ENCODE results near the gene SF3A2.

SF3A2 gene

DNA sequence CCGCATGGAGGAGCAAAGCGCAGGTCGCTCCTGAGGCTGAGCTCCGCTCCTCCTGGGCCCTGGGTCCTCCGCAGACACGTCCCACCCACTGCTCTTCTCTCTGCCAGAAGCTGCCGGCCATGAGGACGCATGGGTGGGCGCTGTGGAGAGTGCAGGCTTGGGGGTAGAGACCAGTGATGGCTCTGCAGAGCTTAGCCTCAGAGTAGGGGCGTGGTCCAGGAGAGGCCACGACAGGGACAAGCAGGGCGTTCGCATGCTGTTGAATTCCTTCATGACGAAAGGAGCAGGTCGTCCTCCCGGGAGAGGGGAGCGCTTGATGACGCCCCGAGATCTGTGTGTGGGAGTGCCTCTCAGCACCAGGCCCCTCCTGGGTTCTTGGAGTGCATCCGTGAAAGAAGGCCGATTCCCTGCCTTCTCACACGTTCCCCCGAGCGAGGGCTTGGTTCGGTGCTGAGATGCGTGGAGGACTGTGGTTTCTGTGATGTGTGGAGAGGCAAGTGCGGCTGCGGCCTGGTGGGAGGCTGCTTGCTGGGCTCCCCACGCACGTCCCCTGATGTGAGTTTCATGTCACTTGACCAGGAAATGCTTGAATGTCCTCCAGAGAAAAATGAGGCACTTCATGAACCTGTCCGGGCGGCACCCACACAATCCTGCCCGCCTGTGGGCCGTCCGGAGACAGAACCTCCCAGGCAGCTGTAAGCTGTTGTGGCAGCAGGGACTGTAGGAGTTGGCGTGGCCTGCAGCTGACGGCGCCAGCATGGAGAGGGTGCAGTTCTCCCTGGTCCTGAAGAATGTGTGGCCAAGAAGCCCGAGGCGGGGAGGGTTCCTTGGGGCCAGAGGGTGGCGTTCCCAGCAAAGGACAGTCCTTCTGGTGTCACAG is 4.5 kb downstream of the SF3A2 start:
- no peak for DNase-seq (ENCODE audit: low spot score)

DNA sequence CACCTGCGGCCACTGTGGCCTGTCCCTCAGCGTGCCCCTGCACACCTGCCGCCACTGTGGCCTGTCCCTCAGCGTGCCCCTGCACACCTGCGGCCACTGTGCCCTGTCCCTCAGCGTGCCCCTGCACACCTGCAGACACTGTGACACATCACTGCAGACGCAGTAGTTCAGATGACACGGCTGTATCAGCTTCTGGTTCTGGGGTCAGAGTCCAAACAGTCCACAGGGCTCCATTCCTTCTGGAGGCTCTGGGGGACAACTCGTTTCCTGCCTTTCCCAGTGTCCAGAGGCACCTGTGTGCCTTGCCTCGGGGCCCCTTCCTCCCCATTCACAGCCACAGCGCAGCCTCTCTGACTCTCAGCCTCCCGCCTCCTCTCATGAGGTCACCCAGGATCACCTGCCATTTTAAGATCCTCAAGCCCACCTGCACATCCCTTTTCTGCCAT is 5.5 kb downstream of the SF3A2 start:
- no peak for DNase-seq (ENCODE audit: low spot score)

DNA sequence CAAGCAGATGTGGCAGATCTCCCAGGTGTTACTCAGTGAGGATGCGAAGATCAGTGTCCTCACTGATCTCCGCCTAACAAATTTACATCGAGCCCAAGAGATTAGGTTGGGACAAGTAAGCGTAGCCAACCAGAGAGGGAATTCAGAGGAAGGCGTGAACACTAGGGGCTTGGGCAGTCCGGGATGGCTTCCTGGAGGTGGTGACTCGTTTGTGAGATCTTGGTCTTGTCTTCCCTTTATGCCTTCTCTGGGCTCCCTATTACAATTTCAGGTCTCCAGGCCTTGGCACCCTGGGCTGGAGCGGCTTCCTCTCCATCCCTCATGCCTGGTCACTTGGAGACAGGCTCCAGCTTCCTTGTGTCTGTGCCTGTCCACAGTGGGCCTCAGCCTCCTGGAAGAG is 6.2 kb downstream of the SF3A2 start:
- DNase-seq (ENCODE audit: low spot score): no peak

DNA sequence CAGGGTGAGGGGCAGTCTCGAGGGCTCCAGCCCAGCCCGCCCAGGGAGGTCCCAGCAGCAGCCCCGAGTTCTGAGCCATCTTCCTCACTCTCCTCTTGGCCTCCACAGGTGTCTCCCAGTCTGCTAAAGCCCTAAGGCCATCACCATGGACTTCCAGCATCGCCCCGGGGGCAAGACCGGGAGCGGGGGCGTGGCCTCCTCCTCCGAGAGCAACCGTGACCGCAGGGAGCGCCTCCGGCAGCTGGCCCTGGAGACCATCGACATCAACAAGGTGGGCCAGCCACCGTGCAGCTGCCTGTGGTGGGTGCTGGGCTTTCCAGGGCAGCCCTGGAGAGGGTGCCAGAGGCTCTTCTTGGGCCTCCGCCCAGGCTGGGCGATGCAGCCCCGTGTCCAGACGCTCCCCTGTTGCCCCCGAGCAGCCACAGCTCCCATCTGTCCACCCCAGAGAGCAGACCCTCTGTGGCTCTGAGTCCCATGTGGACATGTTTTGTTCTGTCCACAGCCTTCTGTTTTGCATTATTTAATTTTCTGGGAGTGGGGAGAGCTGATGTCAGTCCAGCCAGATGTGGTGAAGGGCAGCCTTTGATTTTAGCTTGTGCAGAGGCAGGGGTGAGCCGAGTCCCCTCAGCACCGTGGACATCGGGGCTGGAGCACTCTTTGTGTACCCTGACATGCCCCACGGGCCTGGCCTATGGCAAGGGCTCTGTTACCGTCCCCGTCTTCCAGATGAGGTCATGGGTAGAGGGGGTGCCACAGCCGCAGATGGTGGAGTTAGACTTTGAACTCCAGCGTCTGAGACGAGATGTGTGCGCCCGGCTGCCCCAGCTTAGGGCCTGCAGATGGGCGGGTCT is 6.9 kb downstream of the SF3A2 start:
- no peak for DNase-seq (ENCODE audit: low spot score)

DNA sequence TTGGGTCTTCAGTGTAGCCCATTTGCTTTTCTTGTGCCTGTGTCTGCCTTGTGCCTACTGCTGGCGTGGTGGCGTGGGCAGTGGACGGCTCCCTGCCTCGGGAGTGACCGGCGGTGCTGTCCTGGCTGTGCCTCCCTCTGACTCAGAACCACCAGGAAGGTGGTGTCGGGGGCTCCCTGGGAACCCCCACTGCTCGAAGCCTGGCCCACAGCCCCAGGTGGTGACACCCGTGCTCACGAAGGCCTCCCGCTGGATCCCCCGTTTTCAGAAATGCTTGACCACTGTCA is 7.4 kb downstream of the SF3A2 start:
- no peak for DNase-seq (ENCODE audit: low spot score)

DNA sequence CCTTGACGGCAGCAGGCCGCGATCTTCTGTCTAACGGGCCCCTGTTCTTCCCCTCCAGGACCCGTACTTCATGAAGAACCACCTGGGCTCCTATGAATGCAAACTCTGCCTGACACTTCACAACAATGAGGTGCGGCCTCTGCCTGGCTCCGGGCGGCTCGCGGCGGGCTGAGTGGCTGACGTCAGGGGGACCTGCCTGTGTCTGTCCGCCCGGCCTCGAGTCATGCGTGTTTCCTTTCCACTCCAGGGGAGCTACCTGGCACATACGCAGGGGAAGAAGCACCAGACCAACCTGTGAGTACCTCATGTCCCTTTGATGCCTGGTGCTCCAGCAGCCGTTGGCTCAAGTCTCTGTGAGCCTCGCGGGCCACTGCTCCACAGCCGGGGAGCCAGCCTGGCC is 7.9 kb downstream of the SF3A2 start:
- DNase-seq (ENCODE audit: low spot score): no peak

DNA sequence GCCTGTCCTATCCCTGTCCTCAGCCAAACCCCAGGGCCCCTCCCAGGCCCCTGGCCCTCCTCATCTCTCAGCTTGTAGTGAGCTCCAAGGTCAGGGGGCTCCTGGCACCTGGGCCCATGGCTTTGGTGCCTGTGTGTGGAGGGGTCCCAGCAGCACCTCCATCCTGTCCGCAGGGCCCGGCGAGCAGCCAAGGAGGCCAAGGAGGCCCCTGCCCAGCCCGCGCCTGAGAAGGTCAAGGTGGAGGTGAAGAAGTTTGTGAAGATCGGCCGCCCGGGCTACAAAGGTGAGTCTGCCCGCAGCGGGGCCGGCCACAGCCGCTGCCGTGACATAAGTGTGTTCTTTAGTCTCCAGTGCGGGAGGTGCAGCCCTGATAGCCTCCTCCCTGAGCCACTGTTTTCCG is 8.6 kb downstream of the SF3A2 start:
- no peak for DNase-seq (ENCODE audit: low spot score)

DNA sequence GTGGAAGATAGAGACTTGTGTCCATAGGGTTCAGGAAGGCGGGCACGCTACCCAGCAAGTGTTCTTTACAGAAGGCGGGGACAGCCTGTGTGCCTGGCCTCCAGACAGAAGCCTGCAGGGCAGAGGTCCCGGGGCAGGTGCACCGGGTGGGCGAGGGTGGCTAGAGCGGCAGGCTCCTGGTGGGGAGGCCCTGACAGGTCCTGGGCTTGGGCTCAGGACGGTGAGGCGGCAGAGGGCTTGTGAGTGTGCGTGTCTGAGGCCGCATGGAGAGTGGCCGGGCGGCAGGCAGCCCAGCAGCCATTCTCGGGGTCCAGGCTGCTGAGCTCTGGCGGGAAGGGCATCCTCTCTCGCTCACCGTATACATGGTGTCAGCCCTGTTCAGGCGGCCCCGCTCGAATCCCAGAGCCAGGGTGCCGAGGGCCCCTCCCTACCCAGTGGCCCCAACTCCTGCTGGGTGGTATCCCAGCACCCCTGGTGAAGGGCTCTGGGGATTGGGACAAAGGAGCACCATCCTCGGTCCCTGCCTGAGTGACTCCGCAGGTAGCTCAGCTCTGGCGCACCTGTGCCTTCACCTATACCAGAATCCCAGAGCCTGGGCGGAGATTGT is 9.5 kb downstream of the SF3A2 start:
- DNase-seq (ENCODE audit: low spot score): no peak

DNA sequence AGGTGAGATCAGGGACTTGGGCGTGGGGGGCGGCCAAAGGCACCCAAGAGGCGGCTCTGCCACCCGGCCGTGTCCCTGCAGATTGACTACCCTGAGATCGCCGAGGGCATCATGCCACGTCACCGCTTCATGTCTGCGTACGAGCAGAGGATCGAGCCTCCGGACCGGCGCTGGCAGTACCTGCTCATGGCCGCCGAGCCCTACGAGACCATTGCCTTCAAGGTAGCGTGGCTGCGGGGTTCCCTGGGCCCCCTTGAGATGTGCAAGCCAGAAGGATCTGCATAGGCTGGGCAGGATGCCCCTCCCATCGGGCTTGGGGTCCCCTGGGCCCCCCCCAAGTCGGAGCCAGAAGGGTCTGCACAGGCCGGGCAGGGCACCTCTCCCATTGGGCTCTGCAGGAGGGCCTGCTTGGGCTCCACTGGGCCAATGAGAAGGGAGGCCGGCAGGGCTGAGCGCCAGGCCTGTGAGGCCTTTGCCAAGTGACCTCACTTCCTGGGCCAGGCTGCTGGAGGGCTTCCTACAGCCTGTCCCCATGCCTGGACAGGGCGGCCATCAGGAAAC is 10.3 kb downstream of the SF3A2 start:
- DNase-seq (ENCODE audit: low spot score): no peak

DNA sequence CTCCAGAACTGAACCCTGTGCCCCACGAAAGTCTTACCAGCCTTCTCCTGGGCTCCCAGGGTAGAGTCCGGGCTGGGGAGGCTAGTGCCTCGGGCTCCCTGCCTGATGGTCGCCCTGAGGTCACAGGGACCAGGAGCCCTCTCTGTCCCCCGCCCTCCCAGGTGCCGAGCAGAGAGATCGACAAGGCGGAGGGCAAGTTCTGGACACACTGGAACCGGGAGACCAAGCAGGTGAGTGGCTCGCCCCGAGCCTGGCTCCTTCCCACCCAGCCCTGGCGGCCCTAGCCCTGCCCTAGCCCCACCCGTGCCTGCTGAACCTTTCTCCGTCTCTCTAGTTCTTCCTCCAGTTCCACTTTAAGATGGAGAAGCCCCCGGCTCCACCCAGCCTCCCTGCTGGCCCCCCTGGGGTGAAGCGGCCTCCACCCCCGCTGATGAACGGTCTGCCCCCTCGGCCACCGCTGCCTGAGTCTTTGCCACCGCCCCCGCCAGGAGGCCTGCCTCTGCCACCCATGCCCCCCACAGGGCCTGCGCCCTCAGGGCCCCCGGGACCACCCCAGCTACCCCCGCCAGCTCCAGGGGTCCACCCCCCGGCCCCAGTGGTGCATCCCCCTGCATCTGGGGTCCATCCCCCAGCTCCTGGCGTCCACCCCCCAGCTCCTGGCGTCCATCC is 10.9 kb downstream of the SF3A2 start:
- DNase-seq (ENCODE audit: low spot score): no peak

DNA sequence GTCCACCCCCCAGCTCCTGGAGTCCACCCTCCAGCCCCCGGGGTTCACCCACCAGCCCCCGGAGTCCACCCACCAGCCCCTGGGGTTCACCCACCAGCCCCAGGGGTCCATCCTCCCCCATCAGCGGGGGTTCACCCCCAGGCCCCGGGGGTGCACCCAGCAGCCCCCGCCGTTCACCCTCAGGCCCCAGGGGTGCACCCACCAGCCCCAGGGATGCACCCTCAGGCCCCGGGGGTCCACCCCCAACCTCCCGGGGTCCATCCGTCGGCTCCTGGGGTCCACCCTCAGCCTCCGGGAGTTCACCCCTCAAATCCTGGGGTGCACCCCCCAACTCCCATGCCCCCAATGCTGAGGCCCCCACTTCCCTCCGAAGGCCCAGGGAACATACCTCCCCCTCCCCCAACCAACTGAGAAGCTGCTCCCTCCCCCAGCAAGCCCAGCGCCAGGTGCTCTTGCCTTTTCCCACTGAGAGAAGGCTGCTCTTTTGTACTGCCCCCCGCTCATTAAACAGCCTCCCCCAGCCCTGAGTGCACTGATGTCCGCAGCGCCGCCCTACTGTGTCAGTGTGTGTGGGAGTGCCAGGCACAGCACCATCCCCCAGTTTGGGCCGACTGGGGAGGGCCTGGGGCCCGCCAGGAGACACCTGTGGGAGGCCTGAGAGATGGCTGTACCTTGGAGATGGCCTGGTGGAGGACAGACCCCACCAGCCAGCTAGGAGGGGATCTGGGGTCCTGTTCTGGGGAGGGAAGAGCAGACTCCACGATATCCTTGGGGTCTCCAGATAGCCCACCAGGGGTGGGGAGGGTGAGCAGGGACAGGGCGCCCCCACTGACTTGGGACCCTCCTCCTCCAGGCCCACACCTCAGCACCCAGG is 11.7 kb downstream of the SF3A2 start:
- DNase-seq (ENCODE audit: low spot score): no peak

DNA sequence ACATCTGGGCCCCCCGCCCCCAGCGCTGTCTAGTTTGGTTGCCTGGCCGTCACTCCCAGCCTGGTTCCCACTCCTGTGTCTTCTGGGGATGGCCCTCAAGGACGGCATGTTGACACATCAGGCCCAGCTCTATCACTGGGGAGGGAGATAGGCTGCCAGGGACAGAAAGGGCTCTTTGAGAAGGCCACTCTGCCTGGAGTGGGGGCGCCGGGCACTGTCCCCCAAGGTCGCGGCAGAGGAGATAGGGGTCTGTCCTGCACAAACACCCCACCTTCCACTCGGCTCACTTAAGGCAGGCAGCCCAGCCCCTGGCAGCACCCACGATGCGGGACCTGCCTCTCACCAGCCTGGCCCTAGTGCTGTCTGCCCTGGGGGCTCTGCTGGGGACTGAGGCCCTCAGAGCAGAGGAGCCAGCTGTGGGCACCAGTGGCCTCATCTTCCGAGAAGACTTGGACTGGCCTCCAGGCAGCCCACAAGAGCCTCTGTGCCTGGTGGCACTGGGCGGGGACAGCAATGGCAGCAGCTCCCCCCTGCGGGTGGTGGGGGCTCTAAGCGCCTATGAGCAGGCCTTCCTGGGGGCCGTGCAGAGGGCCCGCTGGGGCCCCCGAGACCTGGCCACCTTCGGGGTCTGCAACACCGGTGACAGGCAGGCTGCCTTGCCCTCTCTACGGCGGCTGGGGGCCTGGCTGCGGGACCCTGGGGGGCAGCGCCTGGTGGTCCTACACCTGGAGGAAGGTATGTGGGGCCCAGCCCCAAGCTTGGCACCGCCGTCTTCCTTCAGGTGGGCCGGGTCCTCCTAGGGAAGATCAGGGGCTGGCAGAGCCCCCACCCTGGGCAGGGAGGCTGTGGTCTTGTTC is 12.6 kb downstream of the SF3A2 start, which contains the start of gene AMH:
AMH (plus strand) TSS at position 314 of the 857 bp plus-strand sequence; CDS start at position 324, 10 bp downstream.
- DNase-seq (ENCODE audit: low spot score): no peak

DNA sequence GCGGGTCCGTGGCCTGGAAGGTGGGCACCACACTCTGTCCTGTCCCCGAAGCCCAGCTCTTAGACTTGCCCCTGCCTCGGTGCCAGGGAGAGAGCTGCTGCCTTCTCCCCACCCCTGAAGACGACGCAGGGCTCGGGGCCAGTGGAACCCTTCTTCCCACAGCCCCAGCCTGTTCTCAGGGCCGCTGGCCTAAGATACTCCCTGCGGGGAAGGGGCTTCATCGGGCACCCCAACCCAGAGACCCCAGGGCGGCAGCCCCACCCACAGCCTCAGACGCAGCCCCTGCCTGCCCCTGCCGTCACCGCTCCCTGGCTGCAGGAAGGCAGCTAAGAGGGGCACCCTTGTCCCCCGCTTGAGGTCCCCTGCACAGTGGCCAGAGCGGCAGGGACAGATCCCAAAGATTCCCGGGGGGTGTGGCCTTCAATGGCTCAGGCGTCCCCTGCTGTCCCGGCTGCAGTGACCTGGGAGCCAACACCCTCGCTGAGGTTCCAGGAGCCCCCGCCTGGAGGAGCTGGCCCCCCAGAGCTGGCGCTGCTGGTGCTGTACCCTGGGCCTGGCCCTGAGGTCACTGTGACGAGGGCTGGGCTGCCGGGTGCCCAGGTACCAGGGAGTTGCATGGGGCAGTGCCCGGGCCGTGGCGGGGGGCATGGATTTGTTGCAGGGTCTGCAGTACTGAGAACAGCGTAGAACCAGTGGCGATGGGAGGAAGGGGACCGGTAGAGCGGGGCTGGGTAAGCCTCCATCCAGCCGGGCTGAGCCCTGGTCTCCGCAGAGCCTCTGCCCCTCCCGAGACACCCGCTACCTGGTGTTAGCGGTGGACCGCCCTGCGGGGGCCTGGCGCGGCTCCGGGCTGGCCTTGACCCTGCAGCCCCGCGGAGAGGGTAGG is 13.5 kb downstream of the SF3A2 start:
- DNase-seq (ENCODE audit: low spot score): no peak

DNA sequence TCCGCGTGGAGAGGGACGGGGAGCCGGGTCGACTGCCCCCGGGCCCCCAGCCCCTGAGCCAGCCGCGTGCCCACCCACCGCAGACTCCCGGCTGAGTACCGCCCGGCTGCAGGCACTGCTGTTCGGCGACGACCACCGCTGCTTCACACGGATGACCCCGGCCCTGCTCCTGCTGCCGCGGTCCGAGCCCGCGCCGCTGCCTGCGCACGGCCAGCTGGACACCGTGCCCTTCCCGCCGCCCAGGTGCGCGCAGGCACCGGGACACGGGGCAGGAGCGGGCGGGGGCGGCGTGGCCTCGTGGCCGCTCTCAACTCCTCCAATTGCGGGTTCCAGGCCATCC is 14.1 kb downstream of the SF3A2 start:
- DNase-seq (ENCODE audit: low spot score): no peak

DNA sequence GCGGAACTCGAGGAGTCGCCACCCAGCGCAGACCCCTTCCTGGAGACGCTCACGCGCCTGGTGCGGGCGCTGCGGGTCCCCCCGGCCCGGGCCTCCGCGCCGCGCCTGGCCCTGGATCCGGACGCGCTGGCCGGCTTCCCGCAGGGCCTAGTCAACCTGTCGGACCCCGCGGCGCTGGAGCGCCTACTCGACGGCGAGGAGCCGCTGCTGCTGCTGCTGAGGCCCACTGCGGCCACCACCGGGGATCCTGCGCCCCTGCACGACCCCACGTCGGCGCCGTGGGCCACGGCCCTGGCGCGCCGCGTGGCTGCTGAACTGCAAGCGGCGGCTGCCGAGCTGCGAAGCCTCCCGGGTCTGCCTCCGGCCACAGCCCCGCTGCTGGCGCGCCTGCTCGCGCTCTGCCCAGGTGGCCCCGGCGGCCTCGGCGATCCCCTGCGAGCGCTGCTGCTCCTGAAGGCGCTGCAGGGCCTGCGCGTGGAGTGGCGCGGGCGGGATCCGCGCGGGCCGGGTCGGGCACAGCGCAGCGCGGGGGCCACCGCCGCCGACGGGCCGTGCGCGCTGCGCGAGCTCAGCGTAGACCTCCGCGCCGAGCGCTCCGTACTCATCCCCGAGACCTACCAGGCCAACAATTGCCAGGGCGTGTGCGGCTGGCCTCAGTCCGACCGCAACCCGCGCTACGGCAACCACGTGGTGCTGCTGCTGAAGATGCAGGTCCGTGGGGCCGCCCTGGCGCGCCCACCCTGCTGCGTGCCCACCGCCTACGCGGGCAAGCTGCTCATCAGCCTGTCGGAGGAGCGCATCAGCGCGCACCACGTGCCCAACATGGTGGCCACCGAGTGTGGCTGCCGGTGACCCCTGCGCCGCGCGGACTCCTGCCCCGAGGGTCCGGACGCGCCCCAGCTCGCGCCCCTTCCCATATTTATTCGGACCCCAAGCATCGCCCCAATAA is 14.8 kb downstream of the SF3A2 start:
- no peak for DNase-seq (ENCODE audit: low spot score)

DNA sequence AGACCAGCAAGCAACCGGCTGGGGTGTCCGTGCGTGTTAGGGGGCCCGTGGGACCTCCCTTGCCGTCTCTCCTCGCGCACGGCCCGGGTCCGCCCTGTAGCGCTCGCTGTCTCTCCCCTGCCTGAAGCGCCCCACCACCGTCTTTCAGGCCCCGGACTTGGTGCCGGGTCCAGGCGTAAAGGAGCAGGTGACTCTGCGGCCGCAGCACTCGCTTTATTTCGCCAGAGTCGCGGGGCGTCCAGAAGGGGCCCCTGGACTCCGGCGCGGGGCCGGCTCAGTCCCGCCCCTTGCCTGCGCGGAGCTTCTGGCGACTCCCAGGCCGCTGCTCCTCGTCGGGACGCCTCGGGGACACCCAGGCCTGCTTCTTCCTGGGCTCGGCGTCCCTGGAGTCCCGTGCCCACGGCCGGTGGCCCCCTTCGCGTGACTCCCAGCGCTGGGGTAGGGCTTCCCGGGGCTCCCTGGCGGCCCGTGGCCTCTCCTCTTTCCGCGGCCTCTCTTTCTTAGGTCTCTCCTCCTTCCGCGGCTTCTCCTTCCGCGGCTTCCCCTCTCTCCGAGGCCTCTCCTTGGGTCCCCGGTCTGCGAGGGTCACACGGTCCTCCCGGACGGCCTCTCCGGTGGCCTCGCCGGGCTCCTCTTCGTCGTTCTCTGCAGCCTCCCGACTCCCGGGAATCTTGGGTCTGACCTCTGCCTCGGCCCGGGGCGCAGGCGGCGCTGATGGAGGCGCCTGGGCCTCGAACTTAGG is 15.6 kb downstream of the SF3A2 start:
- no peak for DNase-seq (ENCODE audit: low spot score)

DNA sequence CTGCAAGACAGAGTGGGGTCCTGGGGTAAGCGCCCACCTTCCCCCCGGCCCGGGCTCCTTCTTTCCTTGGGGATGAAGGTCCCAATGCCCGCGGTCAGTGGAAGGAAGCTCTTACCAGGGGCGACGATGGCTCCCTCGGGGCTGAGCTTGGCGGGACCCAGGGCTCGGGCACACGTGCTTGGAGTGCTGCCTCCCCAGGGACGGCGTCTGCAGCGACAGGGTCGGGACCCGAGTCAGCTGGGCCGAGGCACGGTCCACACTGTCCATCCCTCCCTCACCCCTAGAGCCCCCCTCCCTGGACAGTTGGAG is 16.1 kb downstream of the SF3A2 start:
- DNase-seq (ENCODE audit: low spot score): no peak
